Adrenal gland (tissue), 12 donors: Measurements from ENCODE around the gene APP. TPM values are rescaled to one million over a fixed set of nuclear protein-coding genes. Genes with fewer than 3 reads are reported as not detected.

Experiments
- DNase-seq, 7 donors: peaks; one replicate each; pipeline ENCODE4 v3.0.0-alpha.2; 2019 to 2020
- H3K27ac ChIP-seq, 5 donors: fragments of 200-600 bp; sonication (generic) in 4 of 5; 1 replicate in 3 of 5; 2 replicates in 2 of 5; pipeline versions ENCODE4 v1.5.1 to v1.8.0; 2016 to 2020; ENCODE audit warnings: mild to moderate bottlenecking in 1 of 5
- H3K27me3 ChIP-seq: fragments of 200-600 bp; 2 replicates; pipeline ENCODE4 v1.8.0; 2021
- H3K36me3 ChIP-seq, 2 donors: fragments of 200-600 bp; replicated peaks in 1 of 2; 1 replicate in 1 of 2; 2 replicates in 1 of 2; pipeline versions ENCODE4 v1.5.1 to v1.8.0; 2018 to 2022
- H3K4me1 ChIP-seq, 2 donors: fragments of 200-600 bp; replicated peaks in 1 of 2; 1 replicate in 1 of 2; 2 replicates in 1 of 2; pipeline versions ENCODE4 v1.5.1 to v1.8.0; 2018 to 2021
- H3K4me3 ChIP-seq, 4 donors: fragments of 200-600 bp; sonication (generic) in 3 of 4; one replicate each; pipeline ENCODE4 v1.5.1; 2016 to 2018
- H3K9me3 ChIP-seq, 3 donors: fragments of 200-600 bp; sonication (generic) in 1 of 3; replicated peaks in 1 of 3; 1 replicate in 2 of 3; 2 replicates in 1 of 3; pipeline versions ENCODE4 v1.5.1 to v1.8.0; 2016 to 2021
- POLR2A ChIP-seq, 2 donors: fragments of 450-650 bp; IDR thresholded peaks; one replicate each; pipeline ENCODE4 v1.6.1; 2017; ENCODE audit warnings: antibody characterized with exemption in 2 of 2, mild to moderate bottlenecking in 2 of 2, moderate library complexity in 1 of 2
- WGBS, 4 donors: extraction: QIAGEN DNeasy Blood & Tissue Kit in 2 of 4; methylation state at CpG; one replicate each; pipeline versions ENCODE4 v1.1.5 to v1.1.7; 2013 to 2017; 5-methylcytosine and 5-hydroxymethylcytosine counted together
- intact Hi-C, 2 donors: fragments of 100-400 bp; cut with DNase I; formaldehyde crosslinking; loops; one replicate each; pipeline versions ENCODE4 v1.14.1 to v1.15.0; 2022 to 2023
- polyA plus RNA-seq, 3 donors: library from polyadenylated mRNA; stranded (reverse); fragments of 200-250 nt in 2 of 3; fragments of 350-450 nt in 1 of 3; fragmentation: Illumina TruSeq in 1 of 3; extraction: RNeasy Lipid Tissue Mini Kit (QIAGEN cat#74804) in 1 of 3; gene quantifications; one replicate each; pipeline ENCODE4 v1.2.3, GENCODE V29; 2013 to 2014
- total RNA-seq, 9 donors: library from RNA; depleted of rRNA in 4 of 9; stranded (reverse); fragments of >200 nt in 4 of 9; fragments of 120-200 nt in 1 of 9; fragmentation: NEBNext Ultra II Directional in 1 of 9; extraction: Animal tissue kit (Norgen Biotek cat#: 25700) in 1 of 9; gene quantifications; one replicate each; pipeline versions ENCODE4 v1.1.0 to v1.2.4, GENCODE V29; 2013 to 2023
- TF ChIP-seq, protein P1 (sequence below), 6 experiments: fragments of 450-650 bp in 4 of 6; fragments of 200-600 bp in 2 of 6; sonication (generic) in 1 of 6; IDR thresholded peaks; 1 replicate in 5 of 6; 2 replicates in 1 of 6; pipeline versions ENCODE4 v1.5.1 to v1.8.0; 2016 to 2021; ENCODE audit warnings: antibody characterized with exemption in 6 of 6, mild to moderate bottlenecking in 2 of 6, moderate library complexity in 1 of 6
- donor health status: healthy with polysubstance abuse.
- donor health status: Bipolar disorder and iron deficiency.
- donor health status: DM: yes; HTN: yes; CAD: no.
- donor health status: DM: no; HTN: no; CAD: no.
- donor health status: DM: no; HTN: no; CAD: no.
- donor health status: DM: yes; HTN: yes; CAD: no.

Gene APP
- total and polyA plus RNA-seq, 12 donors = 161 to 1,079 (median 710) TPM

DNA sequence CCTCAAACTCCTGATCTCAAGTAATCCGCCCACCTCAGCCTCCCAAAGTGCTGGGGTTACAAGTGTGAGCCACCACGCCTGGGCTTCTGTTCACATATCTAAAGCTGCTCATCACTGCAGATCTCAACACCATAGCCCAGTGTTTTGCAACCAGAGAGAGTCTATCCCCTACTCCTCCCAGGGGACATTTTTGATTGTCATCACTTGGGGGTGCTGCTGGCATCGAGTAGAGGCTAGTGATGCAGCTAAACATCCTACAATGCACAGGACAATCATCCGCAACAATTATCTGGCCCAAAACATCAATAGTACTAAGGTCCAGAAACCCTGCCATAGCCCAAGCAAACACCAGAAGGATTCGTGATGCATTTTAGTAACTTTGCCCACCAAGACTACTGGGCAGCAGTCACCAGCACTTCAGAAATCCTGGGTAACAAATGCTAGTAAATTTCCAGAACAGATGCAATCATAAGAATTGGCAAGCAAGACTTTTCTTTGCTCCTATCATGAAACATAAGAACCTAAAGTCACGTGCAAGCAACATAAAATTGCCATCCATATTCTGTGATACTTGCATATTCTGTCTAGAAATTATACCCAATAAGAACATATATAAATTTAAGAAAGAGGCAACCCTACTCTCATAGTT is 159.2 kb downstream of the APP start:
- Histone ChIP-seq H3K9me3 (no peaks in the 10 kb centered on the region), H3K4me1 (peaks cover 7 to 14% of the 10 kb centered on the region in 2 donors), H3K4me3 (no peak overlapping the region), H3K36me3 (no peaks in the 10 kb centered on the region), H3K27ac (no peak overlapping the region), H3K27me3 (no peaks in the 10 kb centered on the region)
- TF ChIP-seq, protein P1, sequence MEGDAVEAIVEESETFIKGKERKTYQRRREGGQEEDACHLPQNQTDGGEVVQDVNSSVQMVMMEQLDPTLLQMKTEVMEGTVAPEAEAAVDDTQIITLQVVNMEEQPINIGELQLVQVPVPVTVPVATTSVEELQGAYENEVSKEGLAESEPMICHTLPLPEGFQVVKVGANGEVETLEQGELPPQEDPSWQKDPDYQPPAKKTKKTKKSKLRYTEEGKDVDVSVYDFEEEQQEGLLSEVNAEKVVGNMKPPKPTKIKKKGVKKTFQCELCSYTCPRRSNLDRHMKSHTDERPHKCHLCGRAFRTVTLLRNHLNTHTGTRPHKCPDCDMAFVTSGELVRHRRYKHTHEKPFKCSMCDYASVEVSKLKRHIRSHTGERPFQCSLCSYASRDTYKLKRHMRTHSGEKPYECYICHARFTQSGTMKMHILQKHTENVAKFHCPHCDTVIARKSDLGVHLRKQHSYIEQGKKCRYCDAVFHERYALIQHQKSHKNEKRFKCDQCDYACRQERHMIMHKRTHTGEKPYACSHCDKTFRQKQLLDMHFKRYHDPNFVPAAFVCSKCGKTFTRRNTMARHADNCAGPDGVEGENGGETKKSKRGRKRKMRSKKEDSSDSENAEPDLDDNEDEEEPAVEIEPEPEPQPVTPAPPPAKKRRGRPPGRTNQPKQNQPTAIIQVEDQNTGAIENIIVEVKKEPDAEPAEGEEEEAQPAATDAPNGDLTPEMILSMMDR (IDR thresholded peaks at IDR 0.05) = no peak
- no peak for TF ChIP-seq POLR2A (IDR thresholded peaks at IDR 0.05)
- intact Hi-C loops = no loop called here
- no peak for DNase-seq
- 91 to 98% (median 95%) methylated on average over 6 of the region's 6 CpGs for WGBS, 4 donors

DNA sequence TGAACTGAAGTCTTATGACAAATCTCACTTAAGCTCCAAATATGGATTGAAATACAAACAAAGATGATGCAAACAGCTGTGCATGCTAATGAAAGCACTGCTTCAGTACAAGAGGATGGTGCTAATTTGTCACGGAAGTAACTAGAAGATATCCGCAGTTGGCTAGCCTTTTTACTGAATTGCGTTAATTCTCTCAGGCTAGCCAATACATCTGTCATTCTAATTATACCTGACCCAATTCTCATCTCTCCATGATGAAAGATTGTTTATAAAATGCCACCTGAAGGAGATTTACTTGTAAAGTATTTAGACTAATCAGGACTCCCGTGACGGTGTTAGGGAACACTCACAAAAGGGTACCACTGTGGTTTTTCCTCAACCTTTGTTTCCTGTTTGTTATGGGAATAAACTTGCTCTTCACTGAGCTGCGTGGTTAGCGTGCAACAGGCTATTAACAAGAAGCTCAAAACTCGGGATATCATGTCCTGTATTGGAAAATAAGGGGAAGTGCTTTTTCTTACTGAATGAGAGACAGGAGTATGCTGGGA is 162.5 kb downstream of the APP start:
- DNase-seq = no peak
- no peaks in the 10 kb centered on the region for H3K9me3 ChIP-seq
- H3K4me3 ChIP-seq = no peak overlapping the region
- intact Hi-C loops = no loop called here
- TF ChIP-seq POLR2A (IDR thresholded peaks at IDR 0.05) = no peak
- TF ChIP-seq, protein P1 (IDR thresholded peaks at IDR 0.05) = no peak
- H3K27me3 ChIP-seq = no peaks in the 10 kb centered on the region
- H3K4me1 ChIP-seq = peaks cover 0 to 4% of the 10 kb centered on the region in 2 donors
- peak overlapping the region in 2 of 5 donors; percentile 27 to 36 for H3K27ac ChIP-seq
- WGBS, 4 donors = 70 to 74% (median 71%) methylated on average over 8 of the region's 8 CpGs
- H3K36me3 ChIP-seq = no peaks in the 10 kb centered on the region

DNA sequence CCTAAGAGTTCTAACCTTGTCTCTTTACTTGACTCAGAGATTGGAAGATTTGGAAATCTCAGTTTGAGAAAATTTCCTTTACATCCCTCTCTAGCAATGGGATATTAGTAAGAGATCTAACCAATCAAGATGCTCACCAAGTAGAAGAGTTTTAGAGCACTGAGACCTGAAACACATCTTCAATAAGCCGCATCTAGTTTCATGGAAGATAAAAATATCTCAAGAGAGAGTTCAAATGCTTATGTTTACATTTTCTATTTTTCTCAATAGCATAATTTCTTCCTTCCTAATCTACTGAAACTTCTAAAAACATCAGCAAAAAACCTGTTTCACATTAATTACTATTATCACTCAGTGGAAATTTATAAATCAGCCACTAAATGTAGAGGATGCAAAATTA is 165.1 kb downstream of the APP start:
- 97 to 100% (median 99%) methylated on average over 1 of the region's 1 CpG for WGBS, 4 donors
- Histone ChIP-seq H3K9me3 (no peaks in the 10 kb centered on the region), H3K36me3 (no peaks in the 10 kb centered on the region), H3K27me3 (no peaks in the 10 kb centered on the region), H3K4me3 (no peak overlapping the region), H3K4me1 (peaks cover 0 to 4% of the 10 kb centered on the region in 2 donors), H3K27ac (no peak overlapping the region)
- TF ChIP-seq, protein P1 (IDR thresholded peaks at IDR 0.05) = no peak
- no peak for TF ChIP-seq POLR2A (IDR thresholded peaks at IDR 0.05)
- intact Hi-C loops = no loop called here
- no peak for DNase-seq

DNA sequence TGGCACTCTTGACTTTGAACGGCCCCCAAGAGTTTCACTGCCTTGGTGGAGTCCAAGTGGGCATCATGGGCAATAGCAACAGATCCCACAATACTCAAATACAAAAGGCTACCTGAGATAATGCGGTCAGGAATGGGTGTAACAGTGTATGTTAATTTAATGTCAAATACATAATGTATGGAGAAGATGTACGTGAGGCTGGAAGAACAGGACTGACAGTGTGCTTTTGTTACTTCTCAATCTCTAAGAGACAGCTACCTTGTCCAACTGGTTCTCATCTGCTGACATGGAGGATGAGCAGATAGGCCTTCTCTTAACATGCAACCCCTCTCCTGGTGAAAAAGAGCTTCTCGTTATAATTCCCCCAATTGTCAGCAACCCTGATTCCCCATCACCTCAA is 167.2 kb downstream of the APP start:
- no peak for DNase-seq
- Histone ChIP-seq H3K27me3 (no peaks in the 10 kb centered on the region), H3K4me3 (no peak overlapping the region), H3K9me3 (no peaks in the 10 kb centered on the region), H3K36me3 (peaks cover 0 to 11% of the 10 kb centered on the region in 2 donors), H3K27ac (no peak overlapping the region), H3K4me1 (peaks cover 0 to 2% of the 10 kb centered on the region in 2 donors)
- TF ChIP-seq POLR2A (IDR thresholded peaks at IDR 0.05) = no peak
- TF ChIP-seq, protein P1 (IDR thresholded peaks at IDR 0.05) = no peak
- intact Hi-C loops = no loop called here
- 96 to 99% (median 97%) methylated on average over 4 of the region's 4 CpGs for WGBS, 4 donors
